HG02642 (cell line): ENCODE measurements around the gene KCNJ12.
"Not testable (repeated sequence)": the region's sequence is repeated elsewhere in the genome, so short reads cannot be mapped to it uniquely, and the experiment has no call there.

Source experiments
- ATAC-seq: cut with Tn5 transposase; IDR thresholded peaks from one replicate; pipeline ENCODE4 v1.9.1; 2021; ENCODE audit warnings: mild to moderate bottlenecking; ENCODE audit not compliant: unreplicated experiment, poor library complexity

KCNJ12 gene

DNA sequence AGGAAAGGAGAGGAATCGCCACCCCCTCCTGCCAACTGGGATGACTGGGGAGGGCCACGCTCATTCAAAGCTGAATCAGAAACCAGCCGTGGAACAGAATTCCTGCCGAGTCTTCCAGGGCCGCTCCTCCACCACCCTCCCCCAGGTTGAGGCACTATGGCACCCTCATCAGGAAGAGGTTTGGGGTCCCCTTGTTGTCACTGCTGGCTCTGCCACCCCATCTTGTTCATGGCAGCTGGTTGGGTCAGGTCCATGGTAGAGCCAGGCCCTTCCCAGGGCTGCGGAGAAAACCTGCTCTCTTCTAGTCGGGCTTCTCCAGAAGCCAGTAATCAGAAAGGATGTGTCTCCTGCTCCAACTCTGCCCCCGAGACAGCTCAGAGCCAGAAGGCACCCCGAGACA lies 41.8 kb downstream of the KCNJ12 start:
- no peak for ATAC-seq

DNA sequence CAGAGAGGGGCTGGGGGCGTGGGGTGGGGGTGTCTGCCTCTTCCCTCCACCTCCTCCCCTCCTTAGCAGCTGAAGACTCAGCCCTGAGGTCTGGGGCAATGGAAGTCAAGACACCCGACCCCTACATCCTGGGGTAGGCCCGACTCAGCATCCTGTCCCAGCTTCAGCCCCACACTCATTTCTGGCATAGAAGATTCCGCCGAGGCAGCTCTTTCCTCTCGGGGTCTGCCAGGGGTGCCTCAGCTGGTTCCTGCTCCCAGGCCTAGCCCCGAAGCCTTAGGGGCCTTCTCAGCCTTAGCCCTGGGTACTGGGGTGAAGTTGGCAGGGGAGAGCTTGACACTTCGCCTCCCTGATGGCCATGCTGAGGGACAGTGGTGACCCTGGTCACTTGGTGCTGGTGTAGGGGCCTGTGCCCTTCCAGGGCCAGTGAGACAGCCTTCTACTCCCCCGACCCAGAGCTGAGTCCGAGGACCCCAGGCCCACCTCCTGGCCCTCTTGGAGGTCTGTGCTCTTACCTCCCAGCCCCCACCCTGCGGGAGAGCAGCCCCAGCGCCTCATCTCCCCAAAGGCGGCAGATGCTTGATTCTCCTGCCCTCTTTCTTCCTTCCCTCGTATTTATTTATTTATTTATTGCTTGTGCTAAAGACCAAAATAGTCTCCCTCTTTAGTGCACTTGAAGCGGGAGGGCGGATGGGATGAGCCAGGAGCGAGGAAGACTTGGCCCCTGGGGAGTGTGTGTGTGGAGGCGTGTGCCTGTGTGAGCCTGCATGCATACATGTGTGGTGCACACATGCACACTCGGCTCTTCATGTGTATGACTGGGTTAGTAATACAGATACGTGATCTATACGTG lies 42.5 kb downstream of the KCNJ12 start:
- ATAC-seq = no peak

DNA sequence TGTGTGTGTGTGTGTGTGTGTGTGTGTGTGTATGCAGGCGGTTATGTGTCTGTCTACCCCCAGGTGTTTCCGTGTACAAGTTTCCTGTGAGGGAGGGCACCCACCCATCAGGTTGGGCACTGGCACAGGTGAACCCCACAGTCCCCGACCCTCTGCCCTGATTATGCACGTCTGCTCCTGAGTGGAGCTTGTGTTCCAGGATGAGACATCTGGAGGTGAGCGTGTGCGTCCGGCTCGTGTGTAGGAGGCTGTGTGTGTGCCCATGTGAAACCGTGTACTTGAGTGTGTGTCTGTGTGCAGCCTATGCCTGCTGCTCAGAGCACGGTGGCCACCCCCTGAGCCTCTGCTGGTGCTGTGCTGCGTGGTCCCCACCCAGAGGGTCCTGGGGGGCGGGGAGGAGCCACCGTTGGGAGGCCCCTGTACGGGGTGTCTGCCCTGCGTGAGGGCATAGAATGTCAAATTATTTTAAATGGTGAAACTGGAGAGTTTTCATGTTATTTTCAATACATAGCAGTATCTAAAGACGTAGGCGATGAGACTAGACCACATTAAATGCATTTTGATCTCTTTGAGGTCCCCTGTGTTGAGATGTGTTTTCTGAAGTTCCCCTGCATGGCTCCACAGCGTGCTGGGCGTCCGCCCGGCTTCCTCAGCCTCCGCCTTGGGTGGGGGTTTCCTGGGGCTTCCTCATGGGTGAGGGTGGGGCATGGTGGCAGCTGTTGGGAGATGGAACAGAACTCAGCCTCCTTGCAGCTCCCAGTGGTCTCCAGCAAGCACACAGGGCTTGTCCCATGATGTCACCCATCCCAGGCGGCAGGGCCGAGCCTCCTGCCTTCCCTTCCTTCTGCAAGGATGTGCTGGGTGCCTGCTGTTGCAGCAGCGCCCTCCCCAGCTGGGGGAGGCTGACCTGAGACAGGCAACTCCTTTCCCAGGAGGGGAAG lies 43.4 kb downstream of the KCNJ12 start:
- no peak for ATAC-seq

DNA sequence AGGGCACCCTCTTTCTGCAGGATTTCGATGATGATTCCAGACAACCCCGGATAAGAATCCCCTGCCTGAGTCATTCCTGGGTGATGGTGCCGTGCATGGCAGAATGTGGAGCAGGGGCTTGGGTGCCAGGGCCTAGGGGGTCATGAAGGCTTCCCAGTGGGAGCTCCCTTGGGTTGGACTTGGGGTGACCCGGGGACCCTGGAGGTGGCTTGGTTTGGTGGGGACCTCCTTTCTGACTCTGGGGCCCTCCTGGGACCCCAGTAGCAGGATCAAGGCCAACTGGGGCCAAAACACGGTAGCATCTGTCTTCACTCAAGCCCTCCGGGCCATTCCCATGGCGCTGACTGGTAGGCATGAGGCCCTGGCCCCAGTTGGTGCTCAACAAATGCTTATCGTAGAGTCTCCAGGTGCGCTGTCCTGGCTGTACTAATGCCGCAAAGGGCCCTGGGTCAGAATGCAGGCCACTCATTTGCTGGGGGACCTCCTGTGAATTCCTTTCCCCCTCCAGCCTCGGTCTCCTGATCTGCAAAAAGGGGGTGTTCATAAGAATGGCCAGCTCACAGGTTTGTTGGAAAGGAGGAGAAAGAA lies 44.4 kb downstream of the KCNJ12 start:
- not testable (repeated sequence) for ATAC-seq

DNA sequence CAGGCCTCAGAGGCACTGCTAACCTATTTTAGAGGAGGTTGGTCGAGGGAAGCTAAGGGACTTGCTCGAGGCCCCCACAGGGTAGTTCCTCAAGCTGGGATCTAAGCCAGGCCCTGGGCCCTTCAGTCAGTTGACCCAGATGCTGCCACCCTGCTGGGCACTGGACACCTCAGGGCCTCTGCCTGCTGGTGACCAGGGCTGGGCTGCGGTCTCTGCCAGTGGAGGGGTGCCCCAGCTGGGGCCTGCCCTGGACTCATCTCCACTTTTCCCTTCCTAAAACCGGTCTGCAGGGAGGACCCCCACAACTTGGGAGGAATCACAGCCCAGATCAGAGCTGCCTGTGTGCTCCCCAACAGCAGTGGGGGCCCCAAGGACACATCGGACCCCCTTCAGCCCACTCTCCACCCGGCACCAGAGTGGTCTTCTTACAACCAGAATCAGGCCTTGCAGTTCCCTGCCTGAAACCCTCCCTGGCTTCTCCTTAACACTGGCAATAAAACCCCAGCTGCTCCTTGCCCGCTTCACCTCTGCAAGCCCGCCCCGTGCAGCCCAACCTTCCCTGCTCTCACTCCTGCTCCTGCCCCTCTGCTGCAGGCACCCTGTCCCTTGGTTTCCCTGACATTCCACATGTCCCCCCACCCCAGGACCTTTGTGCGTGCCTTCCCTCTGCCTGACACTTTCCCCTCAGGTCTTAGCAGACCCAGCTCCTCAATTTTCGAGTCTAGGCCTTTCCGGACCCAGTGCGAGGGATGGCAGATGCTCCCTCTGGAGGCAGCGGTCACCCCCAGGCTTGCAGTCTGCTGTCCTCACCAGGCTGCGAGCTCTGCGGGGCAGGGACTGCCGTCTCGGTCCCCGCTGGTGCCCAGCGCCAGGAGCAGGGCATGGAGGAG lies 45.5 kb downstream of the KCNJ12 start:
- ATAC-seq = not testable (repeated sequence)

DNA sequence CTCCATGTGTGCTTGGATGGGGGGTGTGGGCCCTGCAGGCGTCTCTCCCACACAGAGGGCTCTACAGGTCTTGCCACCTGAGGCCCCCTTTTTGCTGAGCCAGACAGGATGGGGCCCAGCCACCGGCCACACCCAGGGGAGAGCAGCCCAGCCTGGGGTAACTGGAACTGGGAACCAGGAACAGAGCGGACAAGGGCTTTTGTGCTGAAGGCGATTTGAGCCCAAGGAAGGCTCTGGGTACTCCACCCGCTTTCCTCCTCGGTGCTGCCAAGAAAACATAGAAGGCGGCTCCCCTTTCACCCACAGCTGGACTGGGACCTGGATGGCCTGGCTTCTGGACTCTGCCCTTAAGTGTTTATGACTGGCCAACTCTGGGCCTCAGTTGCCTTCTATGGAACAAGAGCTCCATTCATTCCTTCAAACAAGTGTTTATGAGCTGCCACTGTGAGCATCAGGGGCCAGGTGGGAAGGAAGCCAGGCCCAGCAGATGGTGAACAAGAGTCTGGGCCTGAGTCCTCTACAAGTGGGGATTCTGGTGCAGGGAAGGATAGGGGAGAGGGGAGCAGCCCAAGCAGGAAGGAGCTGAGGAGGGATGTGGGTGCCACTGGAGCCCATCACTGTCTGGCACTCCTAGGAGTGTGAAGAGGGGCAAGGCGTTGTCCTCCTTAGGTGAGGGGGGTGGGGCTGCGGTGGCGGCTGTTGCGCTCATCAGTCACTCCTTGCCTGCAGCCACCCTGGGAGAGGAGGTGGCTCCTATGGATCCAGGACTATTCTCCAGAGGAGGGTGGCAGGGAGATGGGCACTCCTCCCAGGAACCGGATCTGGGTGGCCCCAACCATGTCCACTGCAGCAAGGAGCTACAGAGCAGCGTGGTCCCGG lies 46.4 kb downstream of the KCNJ12 start:
- ATAC-seq = not testable (repeated sequence)

DNA sequence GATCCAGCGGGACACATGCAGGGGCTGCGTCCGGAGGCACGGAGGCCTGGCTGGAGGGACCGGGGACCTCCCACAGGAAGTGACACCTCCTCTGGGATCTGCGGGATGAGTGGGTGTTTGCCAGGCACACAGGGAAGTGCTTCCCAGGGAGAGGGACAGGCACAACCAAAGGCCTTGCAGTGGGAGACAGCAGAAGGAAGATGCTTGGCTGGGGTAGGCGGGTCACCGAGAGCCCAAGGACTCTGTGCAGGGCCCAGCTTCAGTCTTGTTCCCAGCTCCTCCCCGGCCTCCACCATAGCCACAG lies 47.0 kb downstream of the KCNJ12 start:
- ATAC-seq = not testable (repeated sequence)

DNA sequence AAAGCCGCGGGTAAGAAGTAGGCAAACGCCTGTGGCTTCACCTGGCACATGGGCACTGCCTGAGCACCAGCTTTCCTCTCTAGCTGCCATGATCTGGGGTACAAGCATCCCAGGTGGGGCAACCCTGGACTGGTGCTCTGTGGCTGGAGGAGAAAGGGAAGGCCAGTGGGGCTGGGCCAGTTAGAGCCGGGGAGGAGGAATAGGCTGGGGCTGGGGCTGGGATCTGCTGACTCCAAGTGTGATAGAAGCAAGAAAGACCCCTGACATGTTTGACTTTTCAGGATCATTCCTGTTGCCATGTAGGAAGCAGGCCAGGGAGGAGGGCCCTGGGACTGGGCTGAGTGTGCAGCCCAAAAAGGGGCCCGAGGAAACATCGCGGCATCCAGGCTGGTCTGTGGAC lies 48.5 kb downstream of the KCNJ12 start:
- ATAC-seq = not testable (repeated sequence)

DNA sequence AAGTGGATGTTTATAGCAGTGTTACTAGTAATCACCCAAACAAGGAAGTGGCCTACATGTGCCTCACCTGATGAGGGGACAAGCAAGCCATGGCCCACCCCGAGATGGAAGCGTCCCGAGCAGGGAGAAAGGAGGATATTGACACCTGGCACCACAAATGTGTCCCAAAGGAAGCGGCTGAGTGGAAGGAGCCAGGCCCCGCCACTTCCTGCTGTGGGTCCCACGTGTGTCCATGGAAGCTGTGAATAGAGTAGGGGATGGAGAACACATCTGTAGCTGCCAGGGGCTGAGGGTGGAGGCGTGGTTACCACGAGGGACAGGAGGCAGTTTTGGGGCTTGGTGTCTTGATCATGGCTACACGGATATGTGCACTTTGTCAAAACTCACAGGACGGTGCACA lies 49.2 kb downstream of the KCNJ12 start:
- ATAC-seq = no peak

DNA sequence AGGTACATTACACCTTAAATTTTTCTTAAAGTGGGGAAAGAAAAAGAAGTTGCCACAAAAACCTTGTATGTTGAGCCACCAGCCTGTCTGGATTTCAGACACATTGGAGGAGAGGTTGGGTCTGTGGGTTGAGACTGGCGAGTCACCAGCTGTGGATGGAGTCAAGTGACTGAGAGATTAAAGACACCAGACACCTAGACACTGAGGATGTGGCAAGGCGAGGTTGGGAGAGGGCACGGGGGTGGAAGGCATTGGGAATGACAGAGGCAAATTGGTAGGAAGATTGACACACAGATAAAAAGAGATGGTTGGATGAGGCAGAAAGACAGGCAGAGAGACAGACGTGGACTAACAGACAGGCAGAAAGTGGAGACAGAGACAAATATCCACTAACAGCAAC lies 49.6 kb downstream of the KCNJ12 start:
- no peak for ATAC-seq

DNA sequence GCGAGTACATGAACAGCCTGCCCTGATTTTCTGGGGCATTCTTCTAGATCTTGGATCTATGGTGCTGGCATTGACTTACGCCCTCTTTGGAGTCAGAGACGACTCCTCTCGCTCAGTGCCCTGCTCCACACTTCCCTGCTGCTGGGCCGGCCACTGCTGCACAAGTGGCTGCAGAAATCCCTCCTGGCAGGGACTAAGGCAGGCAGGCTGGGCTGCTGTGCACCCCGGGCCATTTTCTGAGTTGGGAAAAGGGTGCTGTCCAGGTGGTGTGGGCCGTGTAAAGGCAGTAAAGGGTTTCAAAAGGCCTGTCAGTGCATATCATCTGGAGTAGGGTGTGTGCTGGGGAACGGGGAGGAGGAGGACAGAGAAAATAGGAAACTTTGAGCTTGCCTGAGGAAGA lies 50.1 kb downstream of the KCNJ12 start:
- ATAC-seq = not testable (repeated sequence)

DNA sequence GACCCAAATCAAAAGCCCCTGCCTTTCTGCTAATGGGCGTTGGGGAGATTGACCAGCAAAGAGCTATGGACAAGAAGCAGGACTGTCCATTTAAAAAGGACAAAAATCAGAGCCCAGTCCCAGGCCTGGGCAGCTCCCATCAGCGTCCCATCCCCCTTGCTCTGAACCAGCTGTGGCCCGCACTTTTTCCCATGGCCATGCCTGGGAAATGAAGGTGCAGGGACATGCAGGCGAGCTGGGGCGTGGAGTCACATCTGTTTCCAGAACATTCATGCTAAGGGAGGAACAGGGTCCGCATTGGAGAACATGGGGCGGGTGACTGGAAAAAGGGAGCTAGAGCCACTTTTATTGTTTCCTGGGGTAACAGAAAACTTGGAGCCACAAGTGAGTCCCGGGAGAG lies 50.7 kb downstream of the KCNJ12 start:
- not testable (repeated sequence) for ATAC-seq

DNA sequence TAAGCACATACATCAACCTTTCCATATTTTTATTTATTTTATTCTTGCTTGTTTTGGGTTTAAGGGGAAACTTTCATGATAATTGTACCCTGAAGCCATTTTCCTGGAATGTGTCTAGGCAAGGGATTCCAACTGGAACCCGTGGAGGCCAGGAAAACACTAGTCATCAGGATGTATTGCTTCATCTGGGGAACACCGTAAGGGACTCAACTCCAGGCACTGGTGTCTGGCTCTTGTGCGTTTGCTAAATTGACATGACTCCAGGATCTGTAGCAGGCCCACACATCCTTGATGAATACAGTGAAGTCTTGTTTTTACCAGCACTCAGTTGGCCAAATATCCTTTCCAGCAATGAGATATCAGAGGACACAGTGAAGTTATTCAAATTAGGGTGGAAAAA lies 51.6 kb downstream of the KCNJ12 start:
- ATAC-seq = not testable (repeated sequence)

DNA sequence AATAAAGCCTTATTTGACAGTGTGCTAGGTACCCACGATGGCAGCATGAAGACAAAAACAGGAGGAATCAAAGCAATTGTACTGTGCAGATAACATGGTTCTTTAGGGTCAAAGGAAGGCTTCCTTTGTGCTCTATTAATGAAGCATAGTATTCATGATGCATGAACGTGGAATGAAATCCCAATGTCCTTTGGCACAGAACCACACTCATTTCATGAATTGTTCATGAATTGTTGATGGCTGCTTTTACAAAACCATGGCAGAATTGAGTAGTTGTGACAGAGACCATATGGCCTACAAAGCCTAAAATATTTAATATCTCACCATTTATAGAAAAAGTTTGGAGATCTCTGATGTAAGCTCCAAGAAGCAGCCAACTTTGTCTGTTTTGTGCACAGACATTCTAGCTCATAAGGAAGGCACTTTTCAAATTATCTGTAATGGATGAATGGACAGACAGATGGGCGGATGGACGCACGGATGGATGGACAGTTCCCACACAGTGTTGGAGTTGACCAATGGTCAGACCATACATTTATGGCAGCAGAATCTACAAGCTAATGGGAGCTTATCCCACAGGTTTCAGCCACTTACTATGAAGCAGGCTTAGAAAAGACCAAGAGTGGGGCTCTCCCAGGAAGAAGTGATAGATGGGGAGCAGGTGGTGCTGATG lies 52.7 kb downstream of the KCNJ12 start:
- not testable (repeated sequence) for ATAC-seq

DNA sequence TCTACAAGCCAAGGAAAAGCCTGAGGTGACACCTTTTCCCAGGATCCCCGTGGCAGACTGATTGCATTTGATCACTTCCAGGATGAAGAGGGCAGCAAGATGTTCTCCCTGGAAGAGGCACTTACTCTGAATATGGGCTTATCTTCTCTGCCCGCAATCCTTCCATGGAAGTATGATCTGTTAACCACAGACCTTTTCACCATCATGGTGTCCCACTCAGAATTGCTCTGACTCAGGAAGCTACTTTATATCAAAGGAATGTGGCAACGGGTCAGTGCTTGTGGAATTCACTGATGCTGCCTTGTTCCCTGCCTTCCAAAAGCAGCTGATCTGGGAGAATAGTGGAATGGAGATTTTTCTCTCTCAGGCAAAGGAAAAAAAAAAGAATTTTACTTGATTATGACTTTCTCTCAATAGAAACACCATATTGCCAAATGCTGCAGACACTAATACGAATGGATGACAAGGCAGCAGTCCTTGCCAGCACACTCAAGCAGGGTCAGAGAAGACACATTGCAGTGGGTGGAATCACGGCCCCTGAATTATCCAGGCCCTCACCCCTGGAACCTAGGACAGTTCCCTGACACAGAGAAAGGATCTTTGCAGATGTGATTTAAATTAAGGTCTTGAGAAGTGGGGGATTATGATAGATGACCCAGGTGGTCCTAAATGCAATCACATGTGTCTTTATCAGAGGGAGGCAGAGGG lies 53.9 kb downstream of the KCNJ12 start:
- ATAC-seq = not testable (repeated sequence)

DNA sequence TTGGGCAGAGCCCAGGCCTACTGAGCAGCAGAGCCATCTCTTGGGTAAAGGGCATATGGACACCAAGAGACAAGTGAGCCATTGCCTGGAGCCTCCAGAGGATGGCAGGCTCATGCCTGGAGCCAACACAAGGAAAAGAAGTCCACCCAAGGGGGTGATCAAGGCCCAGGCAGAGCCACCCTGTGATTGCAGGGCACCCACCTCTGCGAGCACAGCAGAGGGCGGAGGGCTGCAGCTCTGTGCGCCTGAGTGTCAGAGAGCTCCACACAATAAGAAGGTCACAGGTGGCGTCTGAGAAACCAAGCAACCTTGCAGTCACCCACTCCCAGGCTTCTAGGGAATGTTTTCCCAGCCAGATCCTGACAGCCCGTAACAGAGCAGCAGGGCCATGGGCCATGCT lies 57.8 kb downstream of the KCNJ12 start:
- ATAC-seq = not testable (repeated sequence)

DNA sequence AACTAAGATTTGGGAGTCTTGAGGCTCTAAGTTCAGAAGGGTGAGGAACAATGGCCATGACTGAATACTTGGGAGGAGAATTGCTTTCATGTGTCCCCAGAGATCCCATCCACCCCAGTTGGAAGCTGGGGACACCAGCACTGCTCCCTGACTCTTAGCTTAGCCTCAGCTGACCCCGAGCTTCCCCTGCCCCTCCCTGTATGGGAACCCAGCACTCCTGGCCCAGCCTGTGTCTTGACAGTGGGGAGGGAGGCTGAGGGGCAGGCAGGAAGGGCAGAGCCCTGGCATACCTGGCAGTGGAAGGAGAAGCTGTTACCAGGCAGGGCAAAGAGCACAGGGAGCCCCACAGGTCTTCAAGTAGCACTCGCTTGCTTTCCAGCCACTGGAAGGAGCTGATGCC lies 58.8 kb downstream of the KCNJ12 start:
- not testable (repeated sequence) for ATAC-seq

DNA sequence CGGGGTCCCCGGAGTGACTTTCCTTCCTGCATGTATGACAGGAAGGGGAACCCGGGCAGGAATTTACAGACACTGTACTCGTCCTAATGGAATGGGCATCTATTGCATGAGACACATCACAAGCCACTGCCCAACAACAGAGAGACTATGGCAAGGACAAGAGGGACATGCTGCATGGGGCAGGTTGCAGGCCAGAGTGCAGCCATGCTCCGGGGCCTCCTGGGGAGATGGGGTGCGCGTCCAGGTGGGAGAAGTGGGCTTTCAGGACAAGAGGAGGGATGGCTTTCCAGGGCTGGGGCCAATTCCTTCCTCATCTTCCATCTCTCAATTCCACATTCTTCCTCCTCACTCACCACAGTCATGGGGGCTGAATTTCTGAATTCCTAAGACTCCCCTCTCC lies 60.3 kb downstream of the KCNJ12 start:
- not testable (repeated sequence) for ATAC-seq
